Esophagus squamous epithelium (tissue), 5 donors: Measurements from ENCODE around the gene RGS12. TPM values are rescaled to one million over a fixed set of nuclear protein-coding genes. Genes with fewer than 3 reads are reported as not detected.

Experiments
- DNase-seq: peaks from one replicate; lab custom pipeline; 2025; lab: John Stamatoyannopoulos, UW
- H3K27ac ChIP-seq, 4 donors: fragments of 200-600 bp; sonication (generic); one replicate each; pipeline ENCODE4 v1.5.1; 2016 to 2019; ENCODE audit warnings: mild to moderate bottlenecking in 1 of 4
- H3K27me3 ChIP-seq, 4 donors: fragments of 200-600 bp; sonication (generic); 1 replicate in 3 of 4; 2 replicates in 1 of 4; pipeline versions ENCODE4 v1.5.1 to v1.6.0; 2017 to 2021; ENCODE audit warnings: antibody characterized with exemption in 1 of 4
- H3K36me3 ChIP-seq, 3 donors: fragments of 200-600 bp; sonication (generic); one replicate each; pipeline ENCODE4 v1.5.1; 2016 to 2019
- H3K4me1 ChIP-seq, 3 donors: fragments of 200-600 bp; sonication (generic); one replicate each; pipeline ENCODE4 v1.5.1; 2017 to 2019
- H3K4me3 ChIP-seq, 4 donors: fragments of 200-600 bp; sonication (generic); 1 replicate in 3 of 4; 2 replicates in 1 of 4; pipeline ENCODE4 v1.5.1; 2016 to 2019; ENCODE audit warnings: mild to moderate bottlenecking in 2 of 4, moderate library complexity in 1 of 4
- H3K9me3 ChIP-seq, 3 donors: fragments of 200-600 bp; sonication (generic); one replicate each; pipeline ENCODE4 v1.5.1; 2016 to 2019
- CTCF ChIP-seq, 6 experiments: fragments of 450-650 bp in 4 of 6; fragments of 200-600 bp in 2 of 6; sonication (generic) in 2 of 6; IDR thresholded peaks; one replicate each; pipeline ENCODE4 v1.5.1; 2016 to 2019; ENCODE audit warnings: antibody characterized with exemption in 6 of 6, mild to moderate bottlenecking in 4 of 6, moderate library complexity in 4 of 6
- POLR2A ChIP-seq, 4 donors: fragments of 450-650 bp; IDR thresholded peaks; one replicate each; pipeline ENCODE4 v1.6.1; 2017; ENCODE audit warnings: antibody characterized with exemption in 4 of 4, mild to moderate bottlenecking in 4 of 4, moderate library complexity in 3 of 4
- WGBS, 2 donors: methylation state at CpG; one replicate each; pipeline ENCODE4 v1.1.5; 2018; 5-methylcytosine and 5-hydroxymethylcytosine counted together
- intact Hi-C: fragments of 100-400 bp; cut with DNase I; formaldehyde crosslinking; loops from one replicate; pipeline ENCODE4 v1.15.0; 2022
- total RNA-seq, 4 donors: library from RNA; depleted of rRNA; stranded (reverse); fragments of >200 nt; gene quantifications; one replicate each; pipeline ENCODE4 v1.1.0, GENCODE V29; 2016
- donor health status: DM: yes; HTN: yes; CAD: no.

RGS12 gene
- total RNA-seq, 4 donors from 2014 or later: 39.0 to 74.7 (median 69.9) TPM

GRCh38 chr4:3248811-3249661 lies 43.8 kb upstream of the RGS12 start, which contains the start of gene MSANTD1:
MSANTD1 (plus strand) TSS chr4:3249159; CDS start chr4:3249223, 64 bp downstream.
- Histone ChIP-seq H3K4me1 (no peaks in the 10 kb centered on the region), H3K4me3 (no peak within 1 kb of the TSS), H3K27me3 (no peaks in the 10 kb centered on the region), H3K36me3 (peaks cover 0 to 25% (median 0%) of the 10 kb centered on the region in 3 donors), H3K27ac (no peak within 1 kb of the TSS), H3K9me3 (no peaks in the 10 kb centered on the region)
- 89 to 97% methylated on average over 18 to 29 of the region's 72 CpGs for WGBS, 2 donors
- intact Hi-C loops: no loop called here
- DNase-seq: no peak
- TF ChIP-seq POLR2A (IDR thresholded peaks at IDR 0.05) (no peak), CTCF (IDR thresholded peaks at IDR 0.05) (no peak)

GRCh38 chr4:3249711-3250437 lies 42.9 kb upstream of the RGS12 start:
- Histone ChIP-seq H3K27ac (no peak overlapping the region), H3K4me3 (no peak overlapping the region), H3K27me3 (no peaks in the 10 kb centered on the region), H3K36me3 (peaks cover 0 to 18% (median 0%) of the 10 kb centered on the region in 3 donors), H3K4me1 (no peaks in the 10 kb centered on the region), H3K9me3 (no peaks in the 10 kb centered on the region)
- 82 to 91% methylated on average over 4 to 9 of the region's 20 CpGs for WGBS, 2 donors
- DNase-seq: no peak
- TF ChIP-seq POLR2A (IDR thresholded peaks at IDR 0.05): no peak
- intact Hi-C loops: no loop called here

- Histone ChIP-seq H3K9me3 (no peaks in the 10 kb centered on the region), H3K27ac (no peak overlapping the region), H3K4me1 (no peaks in the 10 kb centered on the region), H3K27me3 (no peaks in the 10 kb centered on the region), H3K4me3 (no peak overlapping the region), H3K36me3 (peaks cover 0 to 12% (median 0%) of the 10 kb centered on the region in 3 donors)
- intact Hi-C loops: no loop called here
- DNase-seq: no peak
- WGBS, 2 donors: 75 to 100% methylated on average over 3 to 4 of the region's 14 CpGs
- TF ChIP-seq CTCF (IDR thresholded peaks at IDR 0.05) (no peak), POLR2A (IDR thresholded peaks at IDR 0.05) (no peak)
Measured at GRCh38 chr4:3250438-3250955, 42.3 kb upstream of the RGS12 start.

GRCh38 chr4:3250956-3251690 lies 41.7 kb upstream of the RGS12 start:
- intact Hi-C loops: no loop called here
- H3K27me3 ChIP-seq: no peaks in the 10 kb centered on the region
- WGBS, 2 donors: 80 to 87% methylated on average over 6 to 17 of the region's 19 CpGs
- H3K4me1 ChIP-seq: peaks cover 0 to 1% (median 0%) of the 10 kb centered on the region in 3 donors
- no peak overlapping the region for H3K4me3 ChIP-seq
- TF ChIP-seq POLR2A (IDR thresholded peaks at IDR 0.05) (no peak), CTCF (IDR thresholded peaks at IDR 0.05) (no peak)
- peaks cover 0 to 17% (median 0%) of the 10 kb centered on the region in 3 donors for H3K36me3 ChIP-seq
- H3K9me3 ChIP-seq: no peaks in the 10 kb centered on the region
- no peak for DNase-seq
- no peak overlapping the region for H3K27ac ChIP-seq
